Activated CD8-positive, alpha-beta memory T cell treated with anti-CD3 and anti-CD28 coated beads, Interleukin-2, amount 50 U/mL, for 1 hour (primary cell): Measurements from ENCODE around the gene XRCC6.
"Not testable (repeated sequence)": the region's sequence is repeated elsewhere in the genome, so short reads cannot be mapped to it uniquely, and the experiment has no call there.

Source experiments
- DNase-seq: peaks from one replicate; pipeline ENCODE4 v3.0.0-alpha.2; 2020; ENCODE audit errors: extremely low read depth

Gene XRCC6

GRCh38 chr22:41686890-41687289 is 65.8 kb downstream of the XRCC6 start:
- not testable (repeated sequence) for DNase-seq

- DNase-seq, result no peak
Observed at GRCh38 chr22:41687901-41688364, 66.8 kb downstream of the XRCC6 start.

GRCh38 chr22:41688365-41689211 is 67.5 kb downstream of the XRCC6 start, which contains the start of gene SNU13:
SNU13 (minus strand) TSS chr22:41688867; CDS start chr22:41688796, 71 bp downstream.
- peak; percentile 79 for DNase-seq

- no peak for DNase-seq
Observed at GRCh38 chr22:41690476-41690875, 69.4 kb downstream of the XRCC6 start.

GRCh38 chr22:41695211-41695610 is 74.1 kb downstream of the XRCC6 start:
- no peak for DNase-seq

GRCh38 chr22:41696703-41697102 is 75.6 kb downstream of the XRCC6 start:
- DNase-seq, result no peak

GRCh38 chr22:41697126-41697775 is 76.2 kb downstream of the XRCC6 start:
- DNase-seq, result peak; percentile 77

- DNase-seq, result peak; percentile 83
Observed at GRCh38 chr22:41699264-41700107, 78.4 kb downstream of the XRCC6 start, which contains the start of gene MEI1. MEI1 (plus strand) TSS chr22:41699503; CDS start chr22:41699539, 36 bp downstream.

- no peak for DNase-seq
Observed at GRCh38 chr22:41700108-41700364, 78.9 kb downstream of the XRCC6 start.

- no peak for DNase-seq
Observed at GRCh38 chr22:41702763-41703162, 81.7 kb downstream of the XRCC6 start.

- DNase-seq, result no peak
Observed at GRCh38 chr22:41709341-41709740, 88.2 kb downstream of the XRCC6 start.

GRCh38 chr22:41713004-41713403 is 91.9 kb downstream of the XRCC6 start:
- DNase-seq, result no peak
